Loucy (cell line): Measurements from ENCODE around the gene DPP4.

Experiments
- H2AFZ ChIP-seq: fragments of 200-600 bp; sonication (generic); 2 replicates; pipeline ENCODE4 v1.6.0; 2016; ENCODE audit warnings: antibody characterized with exemption, mild to moderate bottlenecking, low read length, moderate library complexity
- H3F3A ChIP-seq: fragments of 200-600 bp; 2 replicates; pipeline ENCODE4 v1.6.0; 2016; ENCODE audit warnings: antibody characterized with exemption, low read depth, mild to moderate bottlenecking
- H3K27me3 ChIP-seq: fragments of 200-600 bp; sonication (generic); 2 replicates; pipeline ENCODE4 v1.6.1; 2014; ENCODE audit warnings: low read length, mild to moderate bottlenecking; ENCODE audit not compliant: insufficient read depth, poor library complexity, severe bottlenecking
- H3K36me3 ChIP-seq: fragments of 200-600 bp; sonication (generic); 2 replicates; pipeline ENCODE4 v1.6.1; 2016; ENCODE audit warnings: low read length; ENCODE audit not compliant: insufficient read depth
- H3K4me1 ChIP-seq: fragments of 200-600 bp; sonication (generic); 2 replicates; pipeline ENCODE4 v1.5.1; 2014; ENCODE audit warnings: low read length, mild to moderate bottlenecking; ENCODE audit not compliant: insufficient read depth, poor library complexity, severe bottlenecking
- H3K4me2 ChIP-seq: fragments of 200-600 bp; sonication (generic); 2 replicates; pipeline ENCODE4 v1.6.0; 2014; ENCODE audit warnings: antibody characterized with exemption, low read length, low read depth, mild to moderate bottlenecking; ENCODE audit not compliant: poor library complexity, severe bottlenecking
- H3K4me3 ChIP-seq: fragments of 200-600 bp; sonication (generic); 2 replicates; pipeline ENCODE4 v1.5.1; 2014; ENCODE audit warnings: low read length, mild to moderate bottlenecking, mixed read lengths; ENCODE audit not compliant: poor library complexity, severe bottlenecking
- H3K79me2 ChIP-seq: fragments of 200-600 bp; sonication (generic); 2 replicates; pipeline ENCODE4 v1.6.1; 2014; ENCODE audit warnings: low read length; ENCODE audit not compliant: insufficient read depth
- H3K9ac ChIP-seq: fragments of 200-600 bp; sonication (generic); 2 replicates; pipeline ENCODE4 v1.6.0; 2014; ENCODE audit warnings: mild to moderate bottlenecking, low read depth, low read length, moderate library complexity; ENCODE audit not compliant: poor library complexity, severe bottlenecking
- H3K9me2 ChIP-seq: fragments of 200-600 bp; sonication (generic); replicated peaks from 2 replicates; pipeline ENCODE4 v1.6.1; 2016; ENCODE audit warnings: low read depth, low read length, mixed read lengths
- H3K9me3 ChIP-seq: fragments of 200-600 bp; sonication (generic); 2 replicates; pipeline ENCODE4 v1.6.1; 2014; ENCODE audit warnings: mild to moderate bottlenecking, antibody characterized with exemption, low read length, low read depth; ENCODE audit not compliant: insufficient read depth
- H4K20me1 ChIP-seq: fragments of 200-600 bp; sonication (generic); 2 replicates; pipeline ENCODE4 v1.6.0; 2014; ENCODE audit warnings: antibody characterized with exemption, low read length, mild to moderate bottlenecking; ENCODE audit not compliant: insufficient read depth, poor library complexity, severe bottlenecking
- EZH2phosphoT487 ChIP-seq: fragments of 200-600 bp; IDR thresholded peaks from 2 replicates; pipeline ENCODE4 v1.6.1; 2018; ENCODE audit warnings: antibody characterized with exemption, mild to moderate bottlenecking, moderate library complexity, borderline replicate concordance
- TF ChIP-seq, protein P1 (sequence below): fragments of 200-600 bp; sonication (generic); conservative IDR thresholded peaks from 2 replicates; pipeline ENCODE4 v1.5.1; 2014; ENCODE audit warnings: mild to moderate bottlenecking, antibody characterized with exemption, low read length

Gene DPP4

DNA sequence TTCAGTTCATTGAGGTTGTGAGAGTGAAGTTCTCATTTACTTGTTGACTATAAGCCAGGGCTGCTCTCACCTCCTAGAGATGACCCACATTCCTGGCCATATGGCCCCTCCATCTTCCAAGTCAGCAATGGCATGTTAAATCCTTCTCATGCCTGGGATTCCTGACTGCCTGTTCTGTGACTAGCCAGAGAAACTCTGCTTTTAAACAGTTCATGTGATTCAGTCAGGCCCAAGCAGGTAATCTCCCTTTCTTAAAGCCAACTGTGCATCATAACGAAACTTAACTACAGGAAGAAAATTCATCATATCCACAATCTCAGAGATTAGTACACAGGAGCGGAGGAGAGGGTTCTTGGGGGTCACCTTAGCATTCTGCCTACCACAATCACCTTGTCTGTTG lies 11.5 kb downstream of the DPP4 start:
- H3K4me2 ChIP-seq = no peak overlapping the region
- H3K9ac ChIP-seq = no peak overlapping the region
- H3K27me3 ChIP-seq = no peaks in the 10 kb centered on the region
- no peaks in the 10 kb centered on the region for H3K36me3 ChIP-seq
- 0 out of 2 replicates have a peak, but pooled peaks cover under 1% of the 10 kb centered on the region for H3K9me3 ChIP-seq
- H4K20me1 ChIP-seq = no peaks in the 10 kb centered on the region
- no peaks in the 10 kb centered on the region for H3K9me2 ChIP-seq
- H3K79me2 ChIP-seq = no peaks in the 10 kb centered on the region
- H3F3A ChIP-seq = no peaks in the 10 kb centered on the region
- H3K4me3 ChIP-seq = no peak overlapping the region
- H2AFZ ChIP-seq = no peak overlapping the region
- TF ChIP-seq EZH2phosphoT487 = no peak
- TF ChIP-seq, protein P1, sequence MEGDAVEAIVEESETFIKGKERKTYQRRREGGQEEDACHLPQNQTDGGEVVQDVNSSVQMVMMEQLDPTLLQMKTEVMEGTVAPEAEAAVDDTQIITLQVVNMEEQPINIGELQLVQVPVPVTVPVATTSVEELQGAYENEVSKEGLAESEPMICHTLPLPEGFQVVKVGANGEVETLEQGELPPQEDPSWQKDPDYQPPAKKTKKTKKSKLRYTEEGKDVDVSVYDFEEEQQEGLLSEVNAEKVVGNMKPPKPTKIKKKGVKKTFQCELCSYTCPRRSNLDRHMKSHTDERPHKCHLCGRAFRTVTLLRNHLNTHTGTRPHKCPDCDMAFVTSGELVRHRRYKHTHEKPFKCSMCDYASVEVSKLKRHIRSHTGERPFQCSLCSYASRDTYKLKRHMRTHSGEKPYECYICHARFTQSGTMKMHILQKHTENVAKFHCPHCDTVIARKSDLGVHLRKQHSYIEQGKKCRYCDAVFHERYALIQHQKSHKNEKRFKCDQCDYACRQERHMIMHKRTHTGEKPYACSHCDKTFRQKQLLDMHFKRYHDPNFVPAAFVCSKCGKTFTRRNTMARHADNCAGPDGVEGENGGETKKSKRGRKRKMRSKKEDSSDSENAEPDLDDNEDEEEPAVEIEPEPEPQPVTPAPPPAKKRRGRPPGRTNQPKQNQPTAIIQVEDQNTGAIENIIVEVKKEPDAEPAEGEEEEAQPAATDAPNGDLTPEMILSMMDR = no peak
- no peaks in the 10 kb centered on the region for H3K4me1 ChIP-seq

DNA sequence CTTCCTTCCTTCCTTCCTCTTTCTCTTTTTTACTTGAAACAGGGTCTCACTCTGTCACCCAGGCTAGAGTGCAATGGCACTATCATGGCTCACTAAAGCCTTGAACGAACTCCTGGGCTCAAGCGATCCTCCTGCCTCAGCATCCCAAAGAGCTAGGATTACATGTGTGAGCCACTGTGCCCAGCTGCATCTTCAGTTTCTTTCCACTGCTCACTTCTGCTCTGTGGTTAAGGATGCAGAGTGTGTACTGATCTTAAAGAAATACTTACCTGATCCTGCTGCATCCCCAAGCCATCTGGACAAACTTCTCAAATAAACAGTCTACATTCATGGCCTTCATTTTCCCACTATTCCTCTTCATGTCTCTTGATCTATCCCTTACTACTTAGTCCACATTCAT lies 13.0 kb downstream of the DPP4 start:
- H3K4me1 ChIP-seq = no peaks in the 10 kb centered on the region
- no peaks in the 10 kb centered on the region for H3K9me2 ChIP-seq
- H4K20me1 ChIP-seq = no peaks in the 10 kb centered on the region
- no peaks in the 10 kb centered on the region for H3K36me3 ChIP-seq
- H3K9me3 ChIP-seq = peaks cover 12% of the 10 kb centered on the region
- no peak overlapping the region for H2AFZ ChIP-seq
- no peak overlapping the region for H3K4me2 ChIP-seq
- H3F3A ChIP-seq = no peaks in the 10 kb centered on the region
- H3K9ac ChIP-seq = no peak overlapping the region
- no peaks in the 10 kb centered on the region for H3K27me3 ChIP-seq
- no peaks in the 10 kb centered on the region for H3K79me2 ChIP-seq
- TF ChIP-seq, protein P1 = no peak
- TF ChIP-seq EZH2phosphoT487 = no peak
- H3K4me3 ChIP-seq = no peak overlapping the region

DNA sequence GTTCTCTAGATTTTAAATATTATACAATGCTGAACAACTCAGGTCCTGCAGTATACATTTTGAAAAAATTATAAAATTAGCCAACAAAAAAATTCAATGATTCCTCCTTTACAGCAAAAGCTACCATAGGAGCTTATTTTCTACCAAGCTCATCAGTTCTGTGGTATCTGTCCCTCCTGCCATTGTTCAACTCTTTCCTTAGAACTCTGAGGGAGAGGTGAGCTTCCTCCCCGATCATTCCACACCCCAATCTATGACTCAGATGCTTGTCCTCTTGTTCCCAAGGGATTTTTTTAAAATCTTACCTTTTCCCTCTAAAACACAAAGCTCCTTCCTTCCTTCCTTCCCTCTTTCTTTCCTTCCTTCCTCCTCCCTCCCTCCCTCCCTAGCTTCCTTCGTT lies 13.5 kb downstream of the DPP4 start:
- no peaks in the 10 kb centered on the region for H4K20me1 ChIP-seq
- H2AFZ ChIP-seq = no peak overlapping the region
- TF ChIP-seq EZH2phosphoT487 = no peak
- TF ChIP-seq, protein P1 = no peak
- no peaks in the 10 kb centered on the region for H3K27me3 ChIP-seq
- H3K4me3 ChIP-seq = no peak overlapping the region
- H3K9me2 ChIP-seq = no peaks in the 10 kb centered on the region
- no peaks in the 10 kb centered on the region for H3K4me1 ChIP-seq
- no peaks in the 10 kb centered on the region for H3K36me3 ChIP-seq
- H3K79me2 ChIP-seq = no peaks in the 10 kb centered on the region
- peaks cover 12% of the 10 kb centered on the region for H3K9me3 ChIP-seq
- H3F3A ChIP-seq = no peaks in the 10 kb centered on the region
- H3K4me2 ChIP-seq = no peak overlapping the region
- no peak overlapping the region for H3K9ac ChIP-seq
